ENCODE data around the gene FXYD2. TPM values are rescaled to one million over a fixed set of nuclear protein-coding genes. Genes with fewer than 3 reads are reported as not detected.

The FXYD2 gene
- total RNA-seq, 4 donors from 2014 or later, result 0.67 to 1.7 TPM; not detected in 2

DNA sequence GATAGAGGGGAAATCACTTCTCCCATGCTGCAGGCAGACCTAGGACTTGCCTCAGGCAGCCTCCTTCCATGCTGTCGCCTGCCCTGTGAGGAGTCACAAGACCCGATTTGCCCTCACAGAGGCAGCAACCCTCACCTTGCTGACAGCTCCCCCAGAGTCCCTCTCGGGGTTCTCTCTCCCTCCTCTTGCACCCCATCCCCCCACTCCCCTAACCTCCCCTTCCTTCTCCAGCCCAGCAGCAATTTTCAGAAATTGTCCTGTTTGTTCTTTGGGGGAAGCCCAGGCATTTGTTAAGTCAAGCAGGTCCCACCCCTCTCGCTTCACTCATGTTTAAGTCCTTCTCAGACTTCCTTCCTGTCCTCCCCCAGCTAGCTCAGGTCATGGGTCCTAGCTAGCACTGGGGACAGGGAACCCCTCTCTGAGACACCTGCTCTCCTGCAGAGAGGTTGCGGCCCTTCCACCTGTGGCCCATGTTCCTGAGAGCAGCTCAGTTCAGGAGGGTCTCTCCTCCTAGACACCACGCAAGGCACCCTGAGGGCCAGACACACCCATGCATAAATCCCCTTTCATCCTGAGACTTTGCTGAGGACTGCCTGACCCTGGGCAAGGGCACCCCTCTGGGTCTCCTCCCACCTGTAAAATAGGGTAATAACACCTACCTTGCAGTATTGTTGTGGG is 6.3 kb upstream of the FXYD2 start:
- TF ChIP-seq, protein P1, sequence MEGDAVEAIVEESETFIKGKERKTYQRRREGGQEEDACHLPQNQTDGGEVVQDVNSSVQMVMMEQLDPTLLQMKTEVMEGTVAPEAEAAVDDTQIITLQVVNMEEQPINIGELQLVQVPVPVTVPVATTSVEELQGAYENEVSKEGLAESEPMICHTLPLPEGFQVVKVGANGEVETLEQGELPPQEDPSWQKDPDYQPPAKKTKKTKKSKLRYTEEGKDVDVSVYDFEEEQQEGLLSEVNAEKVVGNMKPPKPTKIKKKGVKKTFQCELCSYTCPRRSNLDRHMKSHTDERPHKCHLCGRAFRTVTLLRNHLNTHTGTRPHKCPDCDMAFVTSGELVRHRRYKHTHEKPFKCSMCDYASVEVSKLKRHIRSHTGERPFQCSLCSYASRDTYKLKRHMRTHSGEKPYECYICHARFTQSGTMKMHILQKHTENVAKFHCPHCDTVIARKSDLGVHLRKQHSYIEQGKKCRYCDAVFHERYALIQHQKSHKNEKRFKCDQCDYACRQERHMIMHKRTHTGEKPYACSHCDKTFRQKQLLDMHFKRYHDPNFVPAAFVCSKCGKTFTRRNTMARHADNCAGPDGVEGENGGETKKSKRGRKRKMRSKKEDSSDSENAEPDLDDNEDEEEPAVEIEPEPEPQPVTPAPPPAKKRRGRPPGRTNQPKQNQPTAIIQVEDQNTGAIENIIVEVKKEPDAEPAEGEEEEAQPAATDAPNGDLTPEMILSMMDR (IDR thresholded peaks at IDR 0.05), result no peak
- no peak for TF ChIP-seq POLR2A (IDR thresholded peaks at IDR 0.05)
- Histone ChIP-seq H3K36me3 (no peaks in the 10 kb centered on the region), H3K4me1 (peaks cover 0 to 26% (median 14%) of the 10 kb centered on the region in 4 donors), H3K27ac (no peak overlapping the region), H3K9me3 (no peaks in the 10 kb centered on the region), H3K27me3 (no peaks in the 10 kb centered on the region), H3K4me3 (no peak overlapping the region)
- peak in 2 of 3 donors; percentile 14 to 41 for DNase-seq

DNA sequence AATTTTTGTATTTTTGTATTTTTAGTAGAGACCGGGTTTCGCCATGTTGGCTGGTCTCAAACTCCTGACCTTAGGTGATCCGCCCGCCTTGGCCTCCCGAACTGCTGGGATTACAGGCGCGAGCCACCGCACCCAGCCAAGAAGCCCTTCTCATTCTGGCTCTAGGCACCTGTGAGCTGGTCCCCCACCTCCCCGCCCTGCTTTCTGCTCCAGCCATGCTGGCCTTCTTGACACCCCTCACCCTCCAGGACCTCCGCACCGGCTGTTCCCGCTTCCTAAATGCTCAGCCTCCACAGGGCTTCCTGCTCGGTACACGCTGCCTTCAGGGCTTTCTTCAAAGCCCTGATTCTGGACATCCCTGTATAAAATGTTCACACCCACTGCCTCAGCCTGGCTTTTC is 5.5 kb upstream of the FXYD2 start:
- peak in 2 of 3 donors; percentile 8 to 44 for DNase-seq
- H3K27me3 ChIP-seq, result no peaks in the 10 kb centered on the region
- no peak overlapping the region for H3K27ac ChIP-seq
- peaks cover 0 to 28% (median 14%) of the 10 kb centered on the region in 4 donors for H3K4me1 ChIP-seq
- no peaks in the 10 kb centered on the region for H3K9me3 ChIP-seq
- no peak overlapping the region for H3K4me3 ChIP-seq
- no peak for TF ChIP-seq POLR2A (IDR thresholded peaks at IDR 0.05)
- TF ChIP-seq, protein P1 (IDR thresholded peaks at IDR 0.05), result no peak
- H3K36me3 ChIP-seq, result no peaks in the 10 kb centered on the region

DNA sequence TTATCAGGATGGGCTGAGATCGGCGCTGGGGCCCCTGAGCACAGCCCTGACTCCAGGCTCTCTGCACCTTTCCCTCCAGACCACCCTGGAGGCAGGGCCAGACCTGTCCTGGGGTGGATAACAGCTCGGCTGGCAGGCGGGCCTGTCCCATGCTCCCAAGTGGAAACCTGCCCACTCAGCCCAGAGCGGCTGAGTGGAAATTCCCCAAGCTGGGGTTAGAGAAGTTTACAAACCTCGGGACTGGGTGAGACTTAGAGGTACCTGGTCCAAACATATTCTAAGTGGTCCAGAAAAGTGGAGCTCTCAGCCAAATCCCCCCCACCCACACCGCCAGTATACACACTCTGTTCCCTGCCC is 4.8 kb upstream of the FXYD2 start:
- Histone ChIP-seq H3K36me3 (no peaks in the 10 kb centered on the region), H3K27ac (peak overlapping the region; percentile 26 to 60 (median 43)), H3K9me3 (no peaks in the 10 kb centered on the region), H3K4me1 (peaks cover 0 to 35% (median 14%) of the 10 kb centered on the region in 4 donors), H3K4me3 (no peak overlapping the region), H3K27me3 (no peaks in the 10 kb centered on the region)
- DNase-seq, result peak; percentile 16 to 47 (median 45)
- TF ChIP-seq POLR2A (IDR thresholded peaks at IDR 0.05), result no peak
- TF ChIP-seq, protein P1 (IDR thresholded peaks at IDR 0.05), result no peak

DNA sequence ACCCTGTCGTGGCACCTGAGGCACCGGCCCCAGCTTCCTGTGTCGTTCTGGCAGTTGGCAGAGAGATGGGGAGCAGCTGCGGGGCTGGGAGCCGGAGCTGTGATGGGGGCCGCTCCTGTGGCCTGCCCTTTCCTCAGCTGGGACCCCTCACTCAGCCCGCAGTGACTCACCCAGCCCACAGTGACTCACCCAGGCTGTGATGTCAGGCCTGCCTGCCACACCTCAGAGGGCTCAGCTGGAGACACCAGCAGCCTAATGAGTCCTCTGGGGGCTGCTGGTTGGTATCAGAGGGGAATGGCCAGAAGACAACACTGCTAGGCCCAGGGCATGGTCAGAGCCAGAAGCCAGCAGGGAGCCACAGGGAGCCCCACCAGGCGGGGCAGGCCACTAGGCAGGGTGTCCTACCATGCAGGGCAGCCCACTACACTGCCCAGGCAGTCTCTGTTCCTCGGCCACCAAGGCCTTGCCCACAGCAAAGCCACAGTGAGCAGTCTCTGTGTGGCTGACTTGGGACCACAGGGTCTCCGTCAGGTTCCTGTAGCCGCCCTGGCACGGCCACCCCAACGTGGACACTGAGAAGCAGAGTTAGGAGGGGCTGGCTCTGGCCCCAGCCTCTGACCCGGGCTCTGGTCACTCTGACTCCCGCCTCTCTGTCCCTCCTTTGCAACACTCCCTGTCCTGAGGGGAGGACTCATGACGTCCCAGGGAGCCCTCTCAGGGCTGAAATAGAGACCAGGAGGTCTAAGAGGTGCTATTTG is 4.2 kb upstream of the FXYD2 start:
- Histone ChIP-seq H3K4me3 (no peak overlapping the region), H3K9me3 (no peaks in the 10 kb centered on the region), H3K27ac (peak overlapping the region; percentile 26 to 60 (median 43)), H3K4me1 (peaks cover 0 to 37% (median 14%) of the 10 kb centered on the region in 4 donors), H3K27me3 (no peaks in the 10 kb centered on the region), H3K36me3 (no peaks in the 10 kb centered on the region)
- no peak for TF ChIP-seq POLR2A (IDR thresholded peaks at IDR 0.05)
- TF ChIP-seq, protein P1 (IDR thresholded peaks at IDR 0.05), result no peak
- DNase-seq, result peak; percentile 41 to 80 (median 57)

DNA sequence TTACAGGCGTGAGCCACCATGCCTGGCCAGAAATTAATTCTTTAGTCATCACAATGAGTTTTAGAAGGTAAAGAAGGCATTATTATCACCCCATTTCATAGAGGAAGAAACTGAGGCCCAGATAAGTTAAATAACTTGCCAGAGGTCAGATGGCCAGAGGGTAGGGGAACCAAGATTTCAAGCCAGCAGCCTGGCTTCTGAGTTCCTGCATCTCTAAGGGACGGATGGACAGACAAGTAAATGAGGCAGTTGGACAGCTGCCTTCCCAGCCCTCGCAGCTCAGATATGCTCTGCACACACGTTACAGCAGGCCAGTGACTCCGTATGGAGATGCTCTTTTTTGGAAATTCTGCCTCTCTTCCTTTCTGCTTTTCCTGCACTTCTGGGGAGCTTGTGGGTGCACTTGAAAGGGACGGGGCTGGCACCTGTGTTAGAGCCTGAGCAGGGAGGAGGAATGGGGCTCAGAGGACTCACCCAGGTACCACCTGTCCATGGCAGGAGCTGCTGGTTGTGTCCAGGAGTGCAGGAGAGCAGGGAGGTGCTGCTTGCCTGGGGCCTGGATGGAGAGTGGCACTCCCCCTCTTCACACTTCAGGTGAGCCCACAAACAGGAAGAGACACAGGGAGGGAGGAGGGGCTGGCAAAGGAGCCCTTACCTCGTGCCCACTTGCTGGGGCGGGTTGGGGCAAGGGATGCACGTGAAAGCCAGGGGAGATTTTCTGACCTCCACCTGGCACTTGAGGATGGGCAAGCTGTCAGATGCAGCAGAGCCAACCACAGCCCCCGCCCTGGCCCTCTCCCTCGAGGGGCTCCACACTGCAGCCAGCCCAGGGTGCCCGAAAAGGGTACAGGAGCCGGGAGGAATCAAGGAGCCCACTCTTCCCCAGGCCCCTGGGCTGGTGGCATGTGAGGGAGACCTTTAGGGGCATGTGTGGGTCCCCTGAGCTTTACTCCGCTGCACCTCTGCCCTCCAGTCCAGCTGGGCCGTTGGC is 3.3 kb upstream of the FXYD2 start:
- Histone ChIP-seq H3K9me3 (no peaks in the 10 kb centered on the region), H3K4me3 (no peak overlapping the region), H3K27me3 (no peaks in the 10 kb centered on the region), H3K4me1 (peaks cover 0 to 35% (median 14%) of the 10 kb centered on the region in 4 donors), H3K27ac (peak overlapping the region in 3 of 4 donors; percentile 27 to 60 (median 35)), H3K36me3 (no peaks in the 10 kb centered on the region)
- DNase-seq, result peak; percentile 20 to 47 (median 46)
- TF ChIP-seq, protein P1 (IDR thresholded peaks at IDR 0.05), result no peak
- TF ChIP-seq POLR2A (IDR thresholded peaks at IDR 0.05), result no peak

Measured in Peyer's patch (tissue), 4 donors.